GM19193 (cell line): Measurements from ENCODE around the gene LMAN2L.

Experiments
- POLR2A ChIP-seq: IDR thresholded peaks from 4 replicates; pipeline ENCODE4 v1.6.1; 2011; ENCODE audit not compliant: insufficient read depth, insufficient read length; ENCODE audit errors: extremely low read depth

LMAN2L gene

DNA sequence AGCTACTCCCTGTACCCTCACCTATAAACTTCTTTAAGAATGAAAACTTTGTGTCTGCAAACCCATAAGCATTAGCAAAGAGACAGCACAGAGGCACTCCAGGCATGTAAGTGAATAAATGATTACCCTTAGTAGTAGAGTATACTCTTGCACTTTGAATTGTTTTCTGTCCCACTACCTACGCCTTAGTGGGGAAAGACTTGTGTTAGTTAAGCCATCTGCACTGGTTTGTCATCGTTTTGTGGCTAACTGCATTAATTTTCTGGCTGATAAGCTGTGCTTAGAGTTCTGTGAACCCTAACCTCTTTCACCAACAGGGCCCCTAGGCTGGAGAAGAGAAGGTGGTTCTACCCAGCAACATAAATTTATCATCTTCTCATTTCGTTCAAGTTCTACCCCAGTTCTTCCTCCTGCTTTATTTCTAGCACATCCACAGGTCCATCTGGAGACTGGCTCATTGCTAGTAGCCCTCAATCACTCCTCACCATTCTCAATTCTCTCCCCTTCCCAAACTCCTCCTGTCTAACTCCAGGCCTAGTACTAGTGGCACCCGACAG, 710 bp downstream of the LMAN2L start:
- TF ChIP-seq POLR2A = no peak

DNA sequence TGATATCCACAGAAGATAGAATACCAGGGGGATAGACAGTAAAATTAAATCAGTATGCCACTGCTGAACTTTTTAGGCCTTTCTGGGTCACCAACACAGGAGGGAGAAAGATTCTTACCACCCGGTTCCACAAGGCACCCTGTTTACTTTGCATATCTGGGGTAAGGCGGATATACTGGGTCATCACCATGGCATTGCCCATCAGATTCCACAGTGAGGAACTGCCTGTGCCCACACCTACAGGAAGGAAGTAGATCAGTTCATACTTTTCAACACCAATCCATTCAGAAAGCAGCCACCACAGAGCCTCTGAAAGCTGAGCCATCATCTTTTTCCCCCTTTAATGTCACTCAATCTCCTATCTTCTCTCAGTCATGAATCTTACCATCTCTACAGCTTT, 2.0 kb downstream of the LMAN2L start:
- TF ChIP-seq POLR2A = no peak

DNA sequence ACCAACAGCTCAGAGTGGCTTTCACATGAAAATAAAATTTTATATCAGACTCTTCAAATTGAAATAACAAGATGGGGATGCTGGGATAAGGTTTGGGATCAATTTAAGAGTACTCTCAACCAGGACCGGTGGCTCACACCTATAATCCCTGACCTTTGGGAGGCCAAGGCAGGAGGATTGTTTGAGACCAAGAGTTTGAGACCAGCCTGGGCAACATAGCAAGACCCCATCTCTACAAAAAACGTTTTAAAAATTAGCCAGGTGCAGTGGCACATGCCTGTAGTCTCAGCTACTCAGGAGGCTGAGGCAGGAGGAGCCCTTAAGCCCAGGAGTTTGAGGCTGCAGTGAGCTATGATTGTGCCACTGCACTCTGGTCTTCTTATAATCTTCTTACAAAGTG, 2.6 kb downstream of the LMAN2L start:
- TF ChIP-seq POLR2A = no peak

- no peak for TF ChIP-seq POLR2A
These were observed 4.8 kb downstream of the LMAN2L start for GRCh38 chr2:96734880-96735583.

DNA sequence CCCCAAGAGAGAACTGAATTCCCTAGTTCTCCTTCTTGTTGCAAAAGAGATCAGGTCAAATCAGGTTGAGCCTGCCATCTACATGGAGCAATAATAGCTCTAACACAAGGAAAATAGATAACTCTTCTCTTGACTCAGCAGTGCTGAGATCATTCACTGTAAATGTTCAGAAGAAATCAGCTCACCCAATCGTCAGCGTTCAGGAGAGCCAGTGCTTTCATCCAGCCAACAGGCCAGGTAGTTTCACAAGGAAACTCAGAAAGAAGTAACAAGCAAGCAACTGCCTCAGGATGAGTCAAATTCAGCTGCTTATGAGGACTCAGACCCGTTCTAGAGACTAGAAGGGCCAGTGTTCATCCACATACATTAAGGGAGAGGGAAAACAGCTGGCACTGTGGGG, 5.9 kb downstream of the LMAN2L start:
- no peak for TF ChIP-seq POLR2A

DNA sequence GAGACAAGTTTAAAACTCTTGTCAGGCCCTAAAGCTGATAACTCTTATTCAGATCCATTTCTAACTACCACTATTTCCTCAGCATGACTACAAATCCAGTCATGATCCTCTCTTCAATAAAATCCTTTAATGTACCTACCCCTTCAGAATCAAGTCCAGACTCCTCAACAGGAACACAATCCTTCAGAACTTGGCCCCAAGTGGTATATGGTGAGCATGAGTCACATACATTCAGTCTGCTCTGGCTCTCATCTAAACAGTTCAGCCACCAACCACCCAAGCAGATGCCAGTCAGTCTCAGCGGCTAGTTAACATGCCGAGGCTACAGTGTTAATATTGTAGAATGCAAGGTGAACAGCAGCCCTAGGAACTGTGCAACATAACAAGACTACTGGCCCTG, 9.7 kb downstream of the LMAN2L start:
- no peak for TF ChIP-seq POLR2A

DNA sequence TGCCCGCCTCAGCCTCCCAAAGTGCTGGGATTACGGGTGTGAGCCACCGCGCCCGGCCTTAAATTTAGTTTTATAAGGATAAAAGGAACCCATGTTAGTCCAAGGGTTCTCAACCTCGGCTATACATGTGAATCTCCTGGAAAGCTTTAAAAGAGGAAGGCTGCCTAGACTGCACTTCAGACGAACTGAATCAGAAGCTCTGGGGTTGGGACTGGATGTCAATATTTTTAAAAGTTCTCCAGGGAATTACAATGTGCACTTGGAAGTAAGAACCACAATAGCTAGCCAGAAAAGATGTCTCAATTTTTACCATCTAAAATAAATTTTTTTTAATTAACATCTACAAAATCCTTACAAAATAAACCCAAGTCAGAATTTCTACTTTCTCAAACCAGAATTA, 10.1 kb downstream of the LMAN2L start:
- no peak for TF ChIP-seq POLR2A

DNA sequence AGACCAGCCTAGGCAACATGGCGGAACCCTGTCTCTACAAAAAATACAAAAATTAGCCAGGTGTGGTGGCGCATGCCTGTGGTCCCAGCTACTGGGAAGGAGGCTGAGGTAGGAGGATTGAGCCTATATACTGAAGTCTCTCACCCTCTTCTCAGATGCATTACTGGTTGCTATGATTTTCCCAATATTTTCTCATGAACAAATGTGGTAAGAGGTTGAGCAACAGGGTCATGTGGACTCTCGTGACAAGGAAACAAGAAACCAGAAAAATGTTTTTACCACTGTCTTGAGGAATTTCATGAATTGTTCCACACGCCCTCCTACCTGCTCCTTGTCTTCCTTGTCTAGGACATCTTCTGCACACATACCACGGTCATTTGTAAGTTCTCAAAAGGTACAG, 12.4 kb downstream of the LMAN2L start:
- no peak for TF ChIP-seq POLR2A

- no peak for TF ChIP-seq POLR2A
These were observed 13.7 kb downstream of the LMAN2L start for GRCh38 chr2:96726131-96726530.

DNA sequence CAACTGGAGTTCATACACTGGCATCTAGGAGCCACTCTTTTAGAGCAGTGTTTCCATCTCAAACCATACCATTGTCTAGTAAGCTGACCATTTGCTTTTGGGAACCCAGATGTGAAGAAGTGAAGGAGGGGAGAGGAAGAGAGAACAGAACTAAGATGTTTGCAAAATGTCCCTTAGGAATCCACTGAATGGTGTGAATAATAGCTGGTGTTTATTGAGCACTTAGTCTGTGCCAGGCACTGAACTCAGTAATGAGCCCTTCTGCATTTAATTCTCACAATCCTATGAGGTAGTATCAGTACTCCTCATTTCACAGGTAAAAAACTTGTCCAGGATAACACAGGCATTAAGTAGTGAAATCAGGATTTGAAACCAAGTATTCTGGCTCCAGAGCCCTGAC, 23.5 kb downstream of the LMAN2L start:
- no peak for TF ChIP-seq POLR2A

GRCh38 chr2:96715658-96716057, 24.2 kb downstream of the LMAN2L start:
- no peak for TF ChIP-seq POLR2A

GRCh38 chr2:96710985-96711384, 28.9 kb downstream of the LMAN2L start:
- TF ChIP-seq POLR2A = no peak

GRCh38 chr2:96703021-96703751, 36.7 kb downstream of the LMAN2L start:
- TF ChIP-seq POLR2A = no peak

GRCh38 chr2:96702098-96702785, 37.6 kb downstream of the LMAN2L start:
- TF ChIP-seq POLR2A = no peak

DNA sequence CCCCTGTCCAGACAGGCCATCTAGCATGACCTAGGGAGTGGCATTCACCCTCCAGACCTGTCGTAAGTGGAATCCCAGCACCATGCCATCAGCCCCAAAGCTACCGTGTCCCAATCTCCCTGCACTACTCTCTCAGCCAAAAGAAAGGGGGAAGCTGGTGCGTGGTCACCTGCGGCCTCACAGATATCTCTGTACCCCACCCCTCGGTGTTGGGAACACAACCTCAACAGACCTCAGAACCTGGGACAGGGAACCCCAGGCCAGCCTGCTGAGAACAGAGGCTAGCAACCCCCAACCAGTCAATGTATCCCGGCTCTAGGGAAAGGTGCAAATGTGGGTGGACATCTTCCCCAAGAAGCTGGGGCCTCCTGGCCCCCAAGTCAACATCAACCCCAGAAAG, 38.2 kb downstream of the LMAN2L start:
- TF ChIP-seq POLR2A = no peak
